Astrocyte (in vitro differentiated cells and primary cell): Measurements from ENCODE around the gene TWIST2. TPM values are rescaled to one million over a fixed set of nuclear protein-coding genes. Genes with fewer than 3 reads are reported as not detected.

Source experiments
- DNase-seq: peaks from one replicate; pipeline ENCODE4 v3.0.0-alpha.2; 2010; ENCODE audit warnings: low read depth
- FAIRE-seq: peaks from 2 replicates; lab custom pipeline; 2011; peaks lifted over from hg19 to GRCh38; lab: Jason Lieb, UNC
- H2AFZ ChIP-seq: 2 replicates; pipeline ENCODE4 v1.6.0; 2012; ENCODE audit warnings: low read depth, low read length, inconsistent platforms
- H3K27ac ChIP-seq: 2 replicates; pipeline ENCODE4 v1.5.1; 2011; ENCODE audit warnings: low read depth, low read length, inconsistent platforms
- H3K27me3 ChIP-seq: 2 replicates; pipeline ENCODE4 v1.6.0; 2011; ENCODE audit warnings: low read length, inconsistent platforms; ENCODE audit not compliant: insufficient read depth
- H3K36me3 ChIP-seq: 2 replicates; pipeline ENCODE4 v1.5.1; 2011; ENCODE audit warnings: low read length, inconsistent platforms; ENCODE audit not compliant: insufficient read depth
- H3K4me1 ChIP-seq: 2 replicates; pipeline ENCODE4 v1.5.1; 2011; ENCODE audit warnings: low read length, inconsistent platforms; ENCODE audit not compliant: insufficient read depth
- H3K4me2 ChIP-seq: 2 replicates; pipeline ENCODE4 v1.6.0; 2012; ENCODE audit warnings: low read length, inconsistent platforms
- H3K4me3 ChIP-seq: 2 replicates; pipeline ENCODE4 v1.5.1; 2011; ENCODE audit warnings: low read depth, mild to moderate bottlenecking, low read length, inconsistent platforms; ENCODE audit not compliant: insufficient read depth
- H3K79me2 ChIP-seq: 2 replicates; pipeline ENCODE4 v1.6.0; 2012; ENCODE audit warnings: mild to moderate bottlenecking, low read length, inconsistent platforms; ENCODE audit not compliant: insufficient read depth
- H3K9ac ChIP-seq: 2 replicates; pipeline ENCODE4 v1.6.0; 2012; ENCODE audit warnings: mild to moderate bottlenecking, low read length, inconsistent platforms
- H3K9me3 ChIP-seq: 2 replicates; pipeline ENCODE4 v1.5.1; 2012; ENCODE audit warnings: low read depth, mild to moderate bottlenecking, low read length, inconsistent platforms; ENCODE audit not compliant: insufficient read depth
- H4K20me1 ChIP-seq: 2 replicates; pipeline ENCODE4 v1.6.0; 2012; ENCODE audit warnings: low read length, inconsistent platforms; ENCODE audit not compliant: insufficient read depth
- H3K27ac Mint-ChIP-seq: one replicate; pipeline ENCODE4 v1.8.0; 2021; ENCODE audit warnings: mild to moderate bottlenecking, mixed read lengths; ENCODE audit not compliant: unreplicated experiment
- H3K27me3 Mint-ChIP-seq: one replicate; pipeline ENCODE4 v1.8.0; 2021; ENCODE audit warnings: low read depth, mixed read lengths; ENCODE audit not compliant: unreplicated experiment
- H3K36me3 Mint-ChIP-seq: one replicate; pipeline ENCODE4 v1.8.0; 2021; ENCODE audit warnings: low read depth, mixed read lengths; ENCODE audit not compliant: unreplicated experiment
- H3K4me1 Mint-ChIP-seq: one replicate; pipeline ENCODE4 v1.8.0; 2021; ENCODE audit warnings: low read depth, mixed read lengths; ENCODE audit not compliant: unreplicated experiment
- H3K4me3 Mint-ChIP-seq: one replicate; pipeline ENCODE4 v1.8.0; 2021; ENCODE audit warnings: mild to moderate bottlenecking, moderate library complexity, mixed read lengths; ENCODE audit not compliant: unreplicated experiment
- H3K9me3 Mint-ChIP-seq: one replicate; pipeline ENCODE4 v1.8.0; 2021; ENCODE audit warnings: mild to moderate bottlenecking, mixed read lengths; ENCODE audit not compliant: unreplicated experiment
- EZH2 ChIP-seq: IDR thresholded peaks from 2 replicates; pipeline ENCODE4 v1.6.1; 2012; ENCODE audit warnings: mild to moderate bottlenecking, low read length, inconsistent platforms; ENCODE audit not compliant: insufficient read depth
- total RNA-seq: library from RNA; stranded (reverse); gene quantifications from 2 replicates; pipeline ENCODE4 v1.2.1, GENCODE V29; 2021
- TF ChIP-seq, protein P1 (sequence below): IDR thresholded peaks from 2 replicates; pipeline ENCODE4 v1.5.1; 2011; ENCODE audit warnings: low read depth, mild to moderate bottlenecking, inconsistent platforms, low read length, moderate library complexity; ENCODE audit not compliant: insufficient read depth

The TWIST2 gene
- total RNA-seq, 1 donor from 2014 or later, result 3.2 TPM

GRCh38 chr2:238912916-238913875 is 65.3 kb downstream of the TWIST2 start:
- Histone ChIP-seq H3K4me3 (no peak overlapping the region), H2AFZ (no peak overlapping the region), H3K4me2 (no peak overlapping the region), H3K9ac (no peak overlapping the region), H3K36me3 (peaks cover 3% of the 10 kb centered on the region), H3K9me3 (peaks cover 3% of the 10 kb centered on the region), H3K27ac (no peak overlapping the region), H4K20me1 (peaks cover 5% of the 10 kb centered on the region), H3K4me1 (peaks cover 18% of the 10 kb centered on the region), H3K27me3 (no peaks in the 10 kb centered on the region), H3K79me2 (peaks cover 2% of the 10 kb centered on the region)
- Mint-ChIP-seq H3K4me1 (peaks cover 8% of the 10 kb centered on the region), H3K27ac (peak overlapping the region; percentile 41), H3K4me3 (no peak overlapping the region), H3K36me3 (peaks cover 3% of the 10 kb centered on the region), H3K9me3 (peaks cover 6% of the 10 kb centered on the region), H3K27me3 (no peaks in the 10 kb centered on the region)
- no peak for TF ChIP-seq EZH2
- TF ChIP-seq, protein P1, sequence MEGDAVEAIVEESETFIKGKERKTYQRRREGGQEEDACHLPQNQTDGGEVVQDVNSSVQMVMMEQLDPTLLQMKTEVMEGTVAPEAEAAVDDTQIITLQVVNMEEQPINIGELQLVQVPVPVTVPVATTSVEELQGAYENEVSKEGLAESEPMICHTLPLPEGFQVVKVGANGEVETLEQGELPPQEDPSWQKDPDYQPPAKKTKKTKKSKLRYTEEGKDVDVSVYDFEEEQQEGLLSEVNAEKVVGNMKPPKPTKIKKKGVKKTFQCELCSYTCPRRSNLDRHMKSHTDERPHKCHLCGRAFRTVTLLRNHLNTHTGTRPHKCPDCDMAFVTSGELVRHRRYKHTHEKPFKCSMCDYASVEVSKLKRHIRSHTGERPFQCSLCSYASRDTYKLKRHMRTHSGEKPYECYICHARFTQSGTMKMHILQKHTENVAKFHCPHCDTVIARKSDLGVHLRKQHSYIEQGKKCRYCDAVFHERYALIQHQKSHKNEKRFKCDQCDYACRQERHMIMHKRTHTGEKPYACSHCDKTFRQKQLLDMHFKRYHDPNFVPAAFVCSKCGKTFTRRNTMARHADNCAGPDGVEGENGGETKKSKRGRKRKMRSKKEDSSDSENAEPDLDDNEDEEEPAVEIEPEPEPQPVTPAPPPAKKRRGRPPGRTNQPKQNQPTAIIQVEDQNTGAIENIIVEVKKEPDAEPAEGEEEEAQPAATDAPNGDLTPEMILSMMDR, result no peak
- FAIRE-seq, result no peak
- DNase-seq, result no peak

- Mint-ChIP-seq H3K4me3 (peak overlapping the region; percentile 54), H3K4me1 (peaks cover 8% of the 10 kb centered on the region), H3K27me3 (no peaks in the 10 kb centered on the region), H3K9me3 (peaks cover 6% of the 10 kb centered on the region), H3K36me3 (peaks cover 3% of the 10 kb centered on the region), H3K27ac (peak overlapping the region; percentile 77)
- Histone ChIP-seq H3K79me2 (no peaks in the 10 kb centered on the region), H3K4me1 (peaks cover 18% of the 10 kb centered on the region), H3K27ac (peak overlapping the region; percentile 76), H3K36me3 (peaks cover 3% of the 10 kb centered on the region), H3K9ac (peak overlapping the region; percentile 57), H3K4me3 (no peak overlapping the region), H2AFZ (peak overlapping the region; percentile 49), H3K4me2 (peak overlapping the region; percentile 70), H3K9me3 (peaks cover 3% of the 10 kb centered on the region), H3K27me3 (no peaks in the 10 kb centered on the region), H4K20me1 (no peaks in the 10 kb centered on the region)
- no peak for FAIRE-seq
- TF ChIP-seq EZH2, result no peak
- TF ChIP-seq, protein P1, result no peak
- DNase-seq, result no peak
Measured at GRCh38 chr2:238913931-238914647, 66.2 kb downstream of the TWIST2 start.
